ENCODE measurements around the gene EXOC6.
"Not testable (repeated sequence)": the region's sequence is repeated elsewhere in the genome, so short reads cannot be mapped to it uniquely, and the experiment has no call there.

DNA sequence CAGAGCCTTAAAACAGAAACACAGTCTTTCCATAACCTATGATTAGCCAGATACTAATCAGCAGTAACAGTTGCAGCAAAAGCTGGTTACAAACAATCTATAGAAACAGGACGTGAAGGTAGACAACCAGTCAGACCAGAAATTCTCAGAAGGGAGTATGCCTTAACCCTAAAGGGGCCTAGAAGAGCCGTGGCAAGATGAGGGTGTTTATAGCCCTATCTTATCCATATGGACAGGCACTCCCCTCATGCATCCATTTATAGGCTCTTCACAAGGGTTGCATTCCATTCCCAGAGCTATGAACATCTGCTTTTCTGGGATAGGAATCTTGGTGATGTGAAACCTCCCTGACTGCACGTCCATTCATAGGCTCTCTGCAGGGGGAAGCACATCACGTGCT is 64.3 kb downstream of the EXOC6 start:
- not testable (repeated sequence) for TF ChIP-seq POLR2A (IDR thresholded peaks at IDR 0.05)
- TF ChIP-seq, protein P1, sequence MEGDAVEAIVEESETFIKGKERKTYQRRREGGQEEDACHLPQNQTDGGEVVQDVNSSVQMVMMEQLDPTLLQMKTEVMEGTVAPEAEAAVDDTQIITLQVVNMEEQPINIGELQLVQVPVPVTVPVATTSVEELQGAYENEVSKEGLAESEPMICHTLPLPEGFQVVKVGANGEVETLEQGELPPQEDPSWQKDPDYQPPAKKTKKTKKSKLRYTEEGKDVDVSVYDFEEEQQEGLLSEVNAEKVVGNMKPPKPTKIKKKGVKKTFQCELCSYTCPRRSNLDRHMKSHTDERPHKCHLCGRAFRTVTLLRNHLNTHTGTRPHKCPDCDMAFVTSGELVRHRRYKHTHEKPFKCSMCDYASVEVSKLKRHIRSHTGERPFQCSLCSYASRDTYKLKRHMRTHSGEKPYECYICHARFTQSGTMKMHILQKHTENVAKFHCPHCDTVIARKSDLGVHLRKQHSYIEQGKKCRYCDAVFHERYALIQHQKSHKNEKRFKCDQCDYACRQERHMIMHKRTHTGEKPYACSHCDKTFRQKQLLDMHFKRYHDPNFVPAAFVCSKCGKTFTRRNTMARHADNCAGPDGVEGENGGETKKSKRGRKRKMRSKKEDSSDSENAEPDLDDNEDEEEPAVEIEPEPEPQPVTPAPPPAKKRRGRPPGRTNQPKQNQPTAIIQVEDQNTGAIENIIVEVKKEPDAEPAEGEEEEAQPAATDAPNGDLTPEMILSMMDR (IDR thresholded peaks at IDR 0.05 in 8 of 11, conservative IDR thresholded peaks at IDR 0.05 in 3 of 11) = not testable (repeated sequence)
